ENCODE results near the gene CCDC60.

CCDC60 gene

DNA sequence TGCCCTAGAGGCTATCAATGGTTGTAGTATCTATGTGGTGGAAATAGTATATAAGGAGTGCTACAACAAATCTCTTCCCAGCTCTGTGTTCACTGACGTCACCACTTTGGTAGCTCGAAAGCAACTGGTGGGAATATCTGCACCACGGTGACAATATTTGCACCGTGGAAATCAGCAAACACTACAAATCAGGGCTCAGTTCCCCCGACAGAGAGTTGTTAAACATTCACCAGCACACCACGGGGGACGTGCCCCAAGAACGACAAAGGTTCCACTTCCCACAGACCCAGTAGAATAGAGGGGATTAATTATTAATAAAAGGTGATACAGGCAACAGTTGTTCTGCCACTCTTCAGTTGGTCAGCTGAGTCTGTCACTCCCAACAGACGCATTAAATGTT lies 98.4 kb downstream of the CCDC60 start:
- DNase-seq (ENCODE audit: extremely low read depth in 1 of 2, low read depth in 1 of 2), result no peak

DNA sequence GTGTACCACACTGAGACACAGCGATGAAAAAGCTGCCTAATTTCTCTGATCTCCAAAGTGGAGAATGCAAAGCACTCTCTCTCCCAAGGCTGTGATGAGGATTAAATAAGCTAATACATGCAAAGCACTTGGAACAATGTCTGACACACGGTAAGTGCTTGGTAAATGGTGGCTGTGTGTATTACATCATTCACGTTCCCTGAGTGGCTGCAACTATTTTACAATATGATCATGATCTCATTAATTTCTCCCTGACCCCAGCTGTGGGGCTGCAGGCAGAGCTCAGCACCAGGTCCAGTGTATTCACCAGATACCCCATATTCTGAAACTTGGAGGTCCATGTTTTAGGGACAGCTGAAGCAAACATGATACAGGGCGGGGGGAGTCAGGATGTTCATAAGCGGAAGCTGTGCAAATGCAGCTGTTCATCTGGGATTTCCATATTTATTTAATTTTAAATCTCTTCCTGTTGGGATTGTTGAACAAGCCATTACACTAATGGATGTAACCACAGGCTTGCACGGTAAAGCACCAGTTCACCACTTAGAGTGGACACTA lies 106.4 kb downstream of the CCDC60 start:
- no peak for DNase-seq (ENCODE audit: extremely low read depth in 1 of 2, low read depth in 1 of 2)

DNA sequence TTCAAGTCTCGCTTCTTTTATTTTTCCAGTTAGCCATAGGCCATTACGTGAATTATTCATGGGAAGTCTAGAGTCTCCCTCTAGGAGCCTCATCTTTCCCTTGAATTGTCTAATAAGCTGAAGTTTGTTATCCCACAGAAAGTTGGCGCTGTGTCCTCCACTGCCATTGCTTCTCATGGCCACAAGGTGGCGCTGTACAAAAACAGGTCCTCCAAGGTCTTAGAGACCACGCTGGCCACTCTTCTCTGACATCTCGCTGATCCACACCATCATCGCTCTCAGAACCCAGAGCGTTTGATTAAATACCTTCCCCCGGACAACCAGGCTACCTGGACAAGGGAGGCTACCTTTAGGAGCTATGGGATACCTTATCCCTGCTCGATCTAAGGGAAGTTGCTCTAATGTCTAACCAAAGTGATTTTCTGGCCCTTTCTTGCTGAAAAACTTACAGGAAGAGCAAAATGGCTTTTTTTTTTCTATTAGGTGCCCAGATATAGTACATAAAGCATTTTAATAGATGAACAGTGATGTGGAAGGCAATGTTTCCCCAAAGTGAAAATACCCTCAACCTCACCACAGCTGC lies 110.0 kb downstream of the CCDC60 start:
- DNase-seq (ENCODE audit: extremely low read depth in 1 of 2, low read depth in 1 of 2), result peak in 1 of 2 donors; percentile 2

DNA sequence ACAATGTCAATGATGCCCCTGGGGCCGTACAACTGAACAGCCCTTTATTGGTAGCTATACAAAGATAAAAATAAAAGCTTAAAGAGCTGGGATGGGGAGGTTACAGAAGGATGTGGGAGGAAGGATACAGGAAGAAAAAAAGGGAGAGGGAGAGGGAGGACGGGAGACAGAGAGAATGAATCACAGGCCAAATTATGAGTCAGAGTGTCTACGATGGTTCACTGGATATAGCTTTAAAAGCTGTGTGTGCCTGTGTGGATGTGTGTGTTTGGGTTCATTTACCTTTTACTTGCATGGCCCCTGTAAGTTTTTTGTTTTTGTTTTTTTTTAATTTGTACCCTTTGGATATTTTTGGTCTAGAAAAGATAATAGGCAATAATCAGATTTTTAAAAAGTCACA lies 111.9 kb downstream of the CCDC60 start:
- DNase-seq (ENCODE audit: extremely low read depth in 1 of 2, low read depth in 1 of 2), result no peak

DNA sequence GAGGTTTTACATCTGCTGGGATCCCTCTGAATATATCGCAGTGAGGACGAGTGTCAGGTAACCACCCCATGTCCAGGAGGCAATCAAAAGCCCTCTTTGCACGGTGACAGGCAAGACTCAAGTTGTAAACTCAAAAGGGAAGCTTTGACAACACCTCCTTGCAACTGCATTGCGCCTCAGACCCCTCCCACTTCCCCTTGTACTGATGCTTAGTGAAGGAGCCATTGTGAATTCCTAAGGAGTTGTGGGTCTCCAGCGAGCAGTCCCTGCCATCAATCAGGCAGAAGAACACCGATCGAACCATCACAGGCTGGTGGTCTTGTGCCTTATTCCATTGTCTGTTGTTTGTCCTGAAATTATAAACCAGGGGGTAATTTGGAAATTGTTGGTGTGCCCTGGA lies 112.6 kb downstream of the CCDC60 start:
- no peak for DNase-seq (ENCODE audit: extremely low read depth in 1 of 2, low read depth in 1 of 2)

DNA sequence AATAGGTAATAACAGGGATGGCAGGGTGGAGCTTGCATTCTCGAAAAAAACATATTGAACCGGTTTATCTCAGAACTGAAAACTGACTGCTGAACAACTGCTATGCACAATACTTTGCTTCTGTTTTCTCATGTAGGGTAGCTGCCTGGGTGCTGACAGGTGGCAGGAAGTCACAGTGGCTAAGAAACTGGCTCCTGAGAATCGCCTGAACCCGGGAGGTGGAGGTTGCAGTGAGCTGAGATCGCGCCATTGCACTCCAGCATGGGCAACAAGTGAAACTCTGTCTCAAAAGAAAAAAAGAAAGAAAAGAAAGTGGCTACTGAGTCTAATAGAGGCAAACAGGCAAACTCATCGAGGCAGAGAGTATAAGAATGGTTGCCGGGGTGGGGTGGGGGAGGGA lies 113.1 kb downstream of the CCDC60 start:
- no peak for DNase-seq (ENCODE audit: extremely low read depth in 1 of 2, low read depth in 1 of 2)

DNA sequence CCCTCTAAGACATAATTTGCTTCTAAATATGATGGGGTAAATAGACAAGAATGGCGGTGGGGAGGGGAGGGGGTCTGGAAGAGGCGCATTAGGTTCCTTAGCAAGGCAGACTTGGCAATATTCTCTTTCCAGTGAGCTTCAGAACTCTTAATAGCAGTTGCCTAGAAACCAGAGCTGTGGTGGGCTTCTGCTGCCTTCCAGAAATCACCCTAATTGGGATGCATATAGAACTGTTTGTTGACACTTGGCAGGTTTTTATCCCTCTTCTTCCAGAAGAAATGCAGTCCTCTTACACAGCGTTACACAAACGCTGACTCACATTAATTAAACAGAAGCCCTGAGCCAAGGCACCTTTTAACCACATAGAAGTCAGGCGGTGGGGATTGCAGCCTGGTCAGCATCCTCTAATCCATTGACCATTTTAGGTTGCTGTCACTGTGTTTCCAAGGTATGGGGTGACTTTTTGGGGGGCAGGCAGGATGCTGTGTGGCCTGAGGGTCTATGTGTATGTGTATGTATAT lies 114.1 kb downstream of the CCDC60 start:
- DNase-seq (ENCODE audit: extremely low read depth in 1 of 2, low read depth in 1 of 2), result no peak

DNA sequence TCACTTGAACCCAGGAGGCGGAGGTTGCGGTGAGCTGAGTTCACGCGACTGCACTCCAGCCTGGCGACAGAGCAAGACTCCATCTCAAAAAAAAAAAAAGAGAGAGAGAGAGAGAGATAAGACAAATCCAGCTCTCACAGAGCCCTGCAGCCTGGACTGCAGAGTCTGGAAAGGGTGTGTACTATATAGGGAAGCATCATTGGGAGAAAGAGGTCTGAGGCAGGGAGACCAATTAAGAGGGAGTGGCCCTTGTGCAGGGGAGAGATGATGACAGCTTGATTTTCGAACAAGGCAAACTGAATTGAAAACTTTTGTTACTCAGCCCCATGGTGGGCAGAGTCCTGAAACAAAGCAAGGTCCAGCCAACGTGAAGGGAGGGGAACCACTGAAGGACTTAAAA lies 116.2 kb downstream of the CCDC60 start:
- DNase-seq (ENCODE audit: extremely low read depth in 1 of 2, low read depth in 1 of 2), result no peak

DNA sequence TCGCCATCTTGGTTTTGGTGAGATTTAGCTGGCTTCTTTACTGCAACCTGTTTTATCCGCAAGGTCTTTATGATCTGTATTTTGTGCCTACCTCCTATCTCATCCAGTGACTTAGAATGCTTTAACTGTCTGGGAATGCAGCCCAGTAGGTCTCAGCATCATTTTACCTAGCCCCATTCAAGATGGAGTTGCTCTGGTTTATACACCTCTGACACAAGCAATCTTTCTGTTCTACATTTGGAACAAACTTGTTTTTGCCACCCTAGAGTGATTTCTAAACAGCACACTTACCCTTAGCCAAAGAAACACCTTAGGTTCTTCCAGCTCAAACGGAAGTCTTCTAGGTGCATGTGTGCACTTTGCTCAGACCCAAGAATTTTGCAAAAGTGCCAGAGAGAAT lies 122.3 kb downstream of the CCDC60 start:
- no peak for DNase-seq (ENCODE audit: extremely low read depth in 1 of 2, low read depth in 1 of 2)

DNA sequence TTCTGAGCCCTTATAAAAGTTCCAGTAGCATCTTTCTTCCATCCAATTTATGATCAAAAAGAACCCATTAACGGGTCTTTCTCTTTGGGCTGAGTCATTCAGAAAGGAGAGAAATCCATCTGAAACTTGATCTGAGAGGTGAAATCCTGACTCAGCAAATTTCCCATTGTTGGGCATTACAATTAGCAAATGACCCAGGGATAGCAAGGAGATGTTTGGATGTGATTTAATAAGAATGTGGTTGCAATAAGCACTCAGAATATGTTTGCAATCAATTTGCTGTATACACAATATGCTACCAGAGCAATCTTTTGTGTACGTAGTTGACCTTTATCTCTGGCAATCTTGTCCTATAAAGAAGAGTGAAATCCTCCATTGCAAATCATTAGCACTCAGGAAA lies 122.7 kb downstream of the CCDC60 start:
- no peak for DNase-seq (ENCODE audit: extremely low read depth in 1 of 2, low read depth in 1 of 2)

DNA sequence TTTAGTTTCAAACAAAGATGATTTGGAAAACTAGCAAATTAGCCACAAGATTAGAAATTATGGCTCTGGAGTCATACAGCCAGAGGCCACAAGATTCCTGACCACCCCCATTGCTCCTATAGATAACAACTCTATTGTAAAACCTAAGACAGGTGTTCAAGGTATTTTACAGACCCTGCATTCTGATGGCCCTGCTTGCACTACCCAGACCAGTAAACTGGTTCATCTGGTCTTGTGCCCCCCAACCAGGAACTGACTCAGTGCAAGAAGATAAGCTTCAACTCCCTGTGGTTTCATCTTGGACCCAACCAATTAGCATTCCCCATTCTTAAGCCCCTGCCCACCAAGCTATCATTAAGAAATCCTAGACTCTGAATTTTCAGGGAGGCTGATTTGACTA lies 125.0 kb downstream of the CCDC60 start:
- DNase-seq (ENCODE audit: extremely low read depth in 1 of 2, low read depth in 1 of 2), result no peak

DNA sequence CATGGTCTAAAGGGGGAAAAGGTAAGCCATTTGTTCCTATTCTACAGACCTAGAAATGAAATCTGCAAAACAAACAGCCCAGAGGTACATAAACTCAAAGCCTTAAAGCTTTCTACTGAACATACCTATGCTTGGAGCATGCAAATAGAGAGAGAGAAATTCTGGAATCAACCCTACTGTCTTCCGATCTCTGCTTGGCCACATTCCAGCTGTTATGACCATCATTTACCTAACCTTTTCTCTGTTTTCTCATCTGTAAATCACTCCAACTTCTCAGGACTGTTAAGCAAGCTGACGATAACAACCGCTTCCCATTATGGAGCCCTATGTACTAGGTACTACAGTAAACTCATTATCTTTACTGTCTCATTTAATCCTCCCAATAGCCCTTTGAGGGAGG lies 126.3 kb downstream of the CCDC60 start:
- DNase-seq (ENCODE audit: extremely low read depth in 1 of 2, low read depth in 1 of 2), result no peak

DNA sequence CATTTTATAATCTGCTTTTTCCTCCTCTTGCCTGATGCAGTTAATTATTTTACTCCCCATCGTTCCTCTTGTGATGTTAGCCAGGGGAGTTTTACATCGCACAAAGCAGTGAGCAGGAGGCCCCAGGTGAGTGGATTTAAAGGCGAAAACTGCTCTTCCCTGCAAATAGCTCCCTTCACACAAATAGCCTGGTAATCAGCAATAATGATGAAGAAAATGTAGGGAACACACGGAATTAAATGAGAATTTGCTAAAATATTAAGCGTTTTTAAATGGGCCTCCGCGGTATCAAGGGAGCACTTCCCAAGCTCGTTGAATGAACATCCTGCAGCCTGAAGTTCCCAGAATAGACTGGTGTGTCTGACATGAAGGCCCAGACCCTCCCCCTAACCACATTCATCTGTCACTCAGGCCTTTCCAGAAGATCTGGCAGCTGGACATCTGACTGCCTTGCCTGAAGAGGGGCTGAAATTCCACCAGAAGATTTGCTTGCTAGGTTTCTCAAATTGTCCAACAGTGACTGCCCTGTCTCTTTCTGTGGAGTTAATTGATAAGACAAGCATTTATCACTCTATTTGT lies 127.2 kb downstream of the CCDC60 start:
- DNase-seq (ENCODE audit: extremely low read depth in 1 of 2, low read depth in 1 of 2), result no peak

DNA sequence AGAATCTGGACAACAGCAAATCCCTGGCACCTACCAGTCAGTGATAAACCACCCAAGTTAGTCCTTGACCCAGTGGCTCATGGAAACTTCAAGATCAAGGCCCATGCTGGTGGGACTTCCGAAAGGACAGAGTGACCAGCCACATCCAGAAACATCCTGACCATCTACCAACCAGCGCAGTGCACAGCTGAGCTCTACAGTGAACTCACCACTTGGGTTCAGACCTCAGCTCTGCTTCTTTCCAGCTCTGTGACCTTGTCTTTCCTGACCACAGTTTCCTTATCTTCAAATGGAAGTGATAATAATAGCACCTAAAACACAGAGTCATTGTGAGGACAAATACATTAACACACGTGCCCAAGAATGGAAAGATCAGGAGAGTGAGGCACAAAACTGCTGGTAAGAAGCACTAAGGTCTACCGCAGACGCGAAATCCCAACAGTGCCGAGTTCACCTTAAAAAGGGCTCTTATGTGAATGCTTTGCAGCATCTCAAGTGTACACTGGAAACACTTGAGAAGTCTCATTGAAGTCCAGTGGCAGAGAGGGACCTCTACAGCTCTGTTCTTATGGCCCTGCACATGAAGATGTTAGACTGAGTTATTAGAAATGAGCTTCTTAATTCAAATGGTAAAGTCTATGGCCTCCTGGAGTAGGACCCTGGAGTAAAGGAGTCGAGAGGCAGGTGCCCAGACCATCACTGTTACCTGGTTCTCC lies 128.8 kb downstream of the CCDC60 start:
- no peak for DNase-seq (ENCODE audit: extremely low read depth in 1 of 2, low read depth in 1 of 2)

DNA sequence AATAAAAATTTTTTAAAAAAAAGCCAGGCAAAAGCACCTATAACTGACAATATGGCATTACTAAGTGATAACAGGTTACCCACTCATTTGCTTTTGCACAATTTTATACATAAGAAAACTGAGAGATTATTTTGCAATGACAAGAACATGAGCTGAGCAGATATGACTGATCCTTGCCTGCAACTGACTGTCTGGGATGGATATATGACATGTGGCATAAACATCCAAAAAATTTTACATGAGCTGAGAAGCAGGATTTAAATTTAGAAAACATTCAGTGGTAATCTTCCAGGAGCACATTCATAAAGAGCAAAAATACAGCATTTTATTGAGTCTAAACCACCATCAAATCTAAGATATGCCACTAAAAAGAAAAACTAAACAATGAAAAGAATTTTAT lies 133.8 kb downstream of the CCDC60 start:
- no peak for DNase-seq (ENCODE audit: extremely low read depth in 1 of 2, low read depth in 1 of 2)

DNA sequence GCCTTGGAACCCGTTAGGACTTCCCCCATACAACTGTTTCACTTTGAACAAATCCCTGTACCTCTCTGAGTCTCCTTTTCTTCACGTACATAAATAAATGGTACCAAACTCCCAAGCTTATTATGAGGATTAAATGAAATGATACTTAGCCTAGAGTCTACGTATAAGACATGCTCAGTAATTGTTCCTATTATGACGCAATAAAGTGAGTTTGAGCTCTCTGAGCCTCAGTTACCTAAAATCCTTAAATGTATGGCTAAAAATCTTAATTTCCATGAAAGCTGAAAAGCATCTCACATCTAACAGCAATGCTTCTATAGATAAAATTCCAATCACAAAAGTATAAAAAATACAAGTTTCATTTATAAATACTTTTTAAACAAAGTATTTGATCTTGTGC lies 141.1 kb downstream of the CCDC60 start:
- no peak for DNase-seq (ENCODE audit: extremely low read depth in 1 of 2, low read depth in 1 of 2)

DNA sequence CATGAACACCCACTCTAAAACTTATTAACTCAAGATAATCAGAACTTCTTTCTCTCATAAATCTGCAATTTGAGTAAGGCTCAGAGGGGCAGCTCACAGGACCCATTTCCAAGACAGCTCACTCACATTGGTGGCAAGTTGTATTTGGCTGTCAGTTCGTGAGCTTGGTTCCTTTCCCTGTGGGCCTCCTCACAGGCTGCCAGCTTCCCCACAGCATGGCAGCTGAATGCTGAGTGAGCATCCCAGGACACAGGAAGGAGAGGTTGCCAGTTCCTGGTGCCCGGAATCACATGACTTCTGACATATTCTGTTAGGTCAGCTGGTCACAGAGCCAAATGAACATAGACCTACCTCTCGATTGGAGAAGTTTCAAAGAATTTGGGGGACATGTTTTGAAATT lies 142.4 kb downstream of the CCDC60 start:
- no peak for DNase-seq (ENCODE audit: extremely low read depth in 1 of 2, low read depth in 1 of 2)

DNA sequence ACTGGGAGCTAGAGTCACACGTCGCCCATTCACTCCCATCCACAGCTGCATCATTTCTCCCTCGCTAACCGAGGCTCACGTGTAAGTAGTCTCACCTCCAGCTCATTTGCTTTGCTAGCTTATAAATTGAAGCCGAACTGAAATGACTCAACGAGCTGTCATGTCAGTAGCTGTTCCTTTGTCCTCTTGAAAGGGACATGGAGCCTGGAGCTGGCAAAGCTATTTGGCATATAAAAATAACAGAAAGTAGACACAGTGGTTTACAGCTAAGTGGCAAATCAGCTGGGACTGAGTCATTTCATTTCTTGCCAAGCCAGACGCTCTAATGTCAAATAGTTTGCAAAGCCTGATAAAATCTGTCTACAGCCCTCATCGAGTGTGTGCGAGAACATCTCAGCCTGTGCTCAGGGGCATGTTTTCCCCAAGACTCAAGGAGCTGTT lies 144.6 kb downstream of the CCDC60 start:
- no peak for DNase-seq (ENCODE audit: extremely low read depth in 1 of 2, low read depth in 1 of 2)

DNA sequence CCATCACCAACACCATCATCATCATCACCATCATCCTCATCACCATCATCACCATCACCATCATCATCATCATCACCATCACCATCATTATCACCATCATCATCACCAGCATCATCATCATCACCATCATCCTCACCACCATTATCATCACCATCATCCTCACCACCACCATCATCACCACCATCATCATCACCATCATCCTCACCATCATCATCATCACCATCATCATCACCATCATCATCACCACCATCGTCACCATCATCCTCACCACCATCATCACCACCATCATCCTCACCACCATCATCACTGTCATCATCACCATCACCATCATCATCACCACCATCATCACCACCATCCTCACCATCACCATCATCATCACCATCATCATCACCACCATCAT lies 146.0 kb downstream of the CCDC60 start:
- no peak for DNase-seq (ENCODE audit: extremely low read depth in 1 of 2, low read depth in 1 of 2)

DNA sequence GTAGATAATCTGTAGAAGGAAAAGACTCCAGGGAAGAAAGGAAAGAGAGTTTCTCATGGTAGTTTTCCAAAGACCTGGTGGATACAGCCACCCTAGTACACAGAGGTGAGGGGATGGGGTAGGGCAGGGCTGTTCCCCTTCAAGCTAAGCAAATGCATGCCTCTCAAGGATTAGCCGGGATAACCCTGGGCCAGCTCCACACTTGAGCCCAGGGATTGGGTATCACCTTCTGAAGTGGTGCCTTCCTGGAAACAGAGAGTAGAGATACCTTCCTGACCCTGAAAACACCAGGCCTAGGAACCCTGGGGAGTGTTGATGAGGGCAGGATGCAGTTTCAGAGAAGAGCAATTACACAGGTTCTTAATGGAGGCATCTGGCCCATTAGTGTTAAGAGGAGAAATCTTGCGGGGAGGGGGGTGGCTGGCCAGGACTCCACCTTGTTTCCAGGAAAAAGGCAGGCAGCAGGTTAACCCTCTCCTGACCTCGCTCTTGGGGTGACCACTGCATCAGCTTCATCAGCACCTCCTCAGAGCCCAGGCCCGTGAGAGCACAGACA lies 152.1 kb downstream of the CCDC60 start:
- no peak for DNase-seq (ENCODE audit: extremely low read depth in 1 of 2, low read depth in 1 of 2)

DNA sequence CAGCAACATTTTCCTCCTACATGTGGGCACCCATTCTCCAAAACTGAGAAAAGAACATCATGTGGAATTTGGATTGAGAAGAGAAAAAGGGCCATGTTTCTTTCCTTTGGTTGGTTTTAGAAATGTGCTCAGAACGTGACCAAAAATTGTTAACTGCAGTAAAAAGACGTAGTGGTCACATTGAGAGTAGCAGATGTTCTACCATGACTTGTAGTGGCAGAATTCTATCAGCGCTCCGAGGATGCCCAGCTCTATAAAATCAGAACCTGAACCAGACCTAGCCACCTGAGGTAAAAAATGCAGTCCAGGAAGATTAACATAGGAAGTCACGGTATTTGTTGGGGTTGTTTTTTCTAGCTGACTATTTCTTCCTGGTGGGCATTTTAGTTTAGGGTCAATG lies 157.3 kb downstream of the CCDC60 start:
- DNase-seq (ENCODE audit: extremely low read depth in 1 of 2, low read depth in 1 of 2), result no peak

DNA sequence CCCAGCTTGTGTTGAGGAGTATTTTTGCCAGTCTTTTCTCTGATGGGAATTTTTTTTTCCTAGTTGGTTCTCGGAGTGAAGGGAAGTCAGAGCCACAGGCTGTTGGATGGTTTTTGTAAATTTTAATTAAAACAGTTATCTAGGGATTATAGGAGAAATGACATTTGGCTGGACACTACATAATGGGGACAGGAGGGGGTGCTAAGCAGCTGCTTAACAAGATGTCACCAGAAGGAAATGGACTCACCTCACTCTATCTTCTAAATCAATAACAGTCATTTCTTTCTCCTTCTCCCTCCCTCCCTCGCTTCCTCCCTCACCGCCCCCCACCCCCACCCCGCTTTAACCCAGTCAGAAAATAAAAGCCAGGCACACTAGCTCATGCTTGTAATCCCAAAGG lies 165.7 kb downstream of the CCDC60 start:
- DNase-seq (ENCODE audit: extremely low read depth in 1 of 2, low read depth in 1 of 2), result no peak
